HG03354 (cell line): Measurements from ENCODE around the gene MYOF.

Experiments used
- ATAC-seq: cut with Tn5 transposase; IDR thresholded peaks from one replicate; pipeline ENCODE4 v1.9.1; 2021; ENCODE audit warnings: mild to moderate bottlenecking; ENCODE audit not compliant: unreplicated experiment, poor library complexity, severe bottlenecking

MYOF gene

GRCh38 chr10:93277360-93277759 is 204.8 kb downstream of the MYOF start:
- no peak for ATAC-seq

GRCh38 chr10:93274419-93274818 is 207.7 kb downstream of the MYOF start:
- ATAC-seq: no peak

- ATAC-seq: no peak
These were observed 209.1 kb downstream of the MYOF start for GRCh38 chr10:93272884-93273675.

- no peak for ATAC-seq
These were observed 210.8 kb downstream of the MYOF start for GRCh38 chr10:93271347-93271746.

GRCh38 chr10:93269281-93269680 is 212.9 kb downstream of the MYOF start:
- no peak for ATAC-seq

GRCh38 chr10:93268021-93268420 is 214.1 kb downstream of the MYOF start:
- ATAC-seq: no peak

- peak; percentile 97 for ATAC-seq
These were observed 214.6 kb downstream of the MYOF start for GRCh38 chr10:93267521-93267920.

- peak; percentile 44 for ATAC-seq
These were observed 215.3 kb downstream of the MYOF start for GRCh38 chr10:93266858-93267257.

GRCh38 chr10:93261961-93262610 is 220.0 kb downstream of the MYOF start:
- ATAC-seq: no peak

- no peak for ATAC-seq
These were observed 221.0 kb downstream of the MYOF start for GRCh38 chr10:93261089-93261488.

GRCh38 chr10:93259126-93259525 is 223.0 kb downstream of the MYOF start:
- ATAC-seq: no peak
